Astrocyte (in vitro differentiated cells and primary cell): ENCODE measurements around the gene SSH2. TPM values are rescaled to one million over a fixed set of nuclear protein-coding genes. Genes with fewer than 3 reads are reported as not detected.
A peak's percentile ranks its signal among the peaks of the same experiment; 100 is the strongest.

Experiments
- DNase-seq: peaks from one replicate; pipeline ENCODE4 v3.0.0-alpha.2; 2010; ENCODE audit warnings: low read depth
- FAIRE-seq: peaks from 2 replicates; lab custom pipeline; 2011; peaks lifted over from hg19 to GRCh38; lab: Jason Lieb, UNC
- H2AFZ ChIP-seq: 2 replicates; pipeline ENCODE4 v1.6.0; 2012; ENCODE audit warnings: low read depth, low read length, inconsistent platforms
- H3K27ac ChIP-seq: 2 replicates; pipeline ENCODE4 v1.5.1; 2011; ENCODE audit warnings: low read depth, low read length, inconsistent platforms
- H3K27me3 ChIP-seq: 2 replicates; pipeline ENCODE4 v1.6.0; 2011; ENCODE audit warnings: low read length, inconsistent platforms; ENCODE audit not compliant: insufficient read depth
- H3K36me3 ChIP-seq: 2 replicates; pipeline ENCODE4 v1.5.1; 2011; ENCODE audit warnings: low read length, inconsistent platforms; ENCODE audit not compliant: insufficient read depth
- H3K4me1 ChIP-seq: 2 replicates; pipeline ENCODE4 v1.5.1; 2011; ENCODE audit warnings: low read length, inconsistent platforms; ENCODE audit not compliant: insufficient read depth
- H3K4me2 ChIP-seq: 2 replicates; pipeline ENCODE4 v1.6.0; 2012; ENCODE audit warnings: low read length, inconsistent platforms
- H3K4me3 ChIP-seq: 2 replicates; pipeline ENCODE4 v1.5.1; 2011; ENCODE audit warnings: low read depth, mild to moderate bottlenecking, low read length, inconsistent platforms; ENCODE audit not compliant: insufficient read depth
- H3K79me2 ChIP-seq: 2 replicates; pipeline ENCODE4 v1.6.0; 2012; ENCODE audit warnings: mild to moderate bottlenecking, low read length, inconsistent platforms; ENCODE audit not compliant: insufficient read depth
- H3K9ac ChIP-seq: 2 replicates; pipeline ENCODE4 v1.6.0; 2012; ENCODE audit warnings: mild to moderate bottlenecking, low read length, inconsistent platforms
- H3K9me3 ChIP-seq: 2 replicates; pipeline ENCODE4 v1.5.1; 2012; ENCODE audit warnings: low read depth, mild to moderate bottlenecking, low read length, inconsistent platforms; ENCODE audit not compliant: insufficient read depth
- H4K20me1 ChIP-seq: 2 replicates; pipeline ENCODE4 v1.6.0; 2012; ENCODE audit warnings: low read length, inconsistent platforms; ENCODE audit not compliant: insufficient read depth
- H3K27ac Mint-ChIP-seq: one replicate; pipeline ENCODE4 v1.8.0; 2021; ENCODE audit warnings: mild to moderate bottlenecking, mixed read lengths; ENCODE audit not compliant: unreplicated experiment
- H3K27me3 Mint-ChIP-seq: one replicate; pipeline ENCODE4 v1.8.0; 2021; ENCODE audit warnings: low read depth, mixed read lengths; ENCODE audit not compliant: unreplicated experiment
- H3K36me3 Mint-ChIP-seq: one replicate; pipeline ENCODE4 v1.8.0; 2021; ENCODE audit warnings: low read depth, mixed read lengths; ENCODE audit not compliant: unreplicated experiment
- H3K4me1 Mint-ChIP-seq: one replicate; pipeline ENCODE4 v1.8.0; 2021; ENCODE audit warnings: low read depth, mixed read lengths; ENCODE audit not compliant: unreplicated experiment
- H3K4me3 Mint-ChIP-seq: one replicate; pipeline ENCODE4 v1.8.0; 2021; ENCODE audit warnings: mild to moderate bottlenecking, moderate library complexity, mixed read lengths; ENCODE audit not compliant: unreplicated experiment
- H3K9me3 Mint-ChIP-seq: one replicate; pipeline ENCODE4 v1.8.0; 2021; ENCODE audit warnings: mild to moderate bottlenecking, mixed read lengths; ENCODE audit not compliant: unreplicated experiment
- CTCF ChIP-seq: IDR thresholded peaks from 2 replicates; pipeline ENCODE4 v1.5.1; 2011; ENCODE audit warnings: low read depth, mild to moderate bottlenecking, inconsistent platforms, low read length, moderate library complexity; ENCODE audit not compliant: insufficient read depth
- EZH2 ChIP-seq: IDR thresholded peaks from 2 replicates; pipeline ENCODE4 v1.6.1; 2012; ENCODE audit warnings: mild to moderate bottlenecking, low read length, inconsistent platforms; ENCODE audit not compliant: insufficient read depth
- total RNA-seq: library from RNA; stranded (reverse); gene quantifications from 2 replicates; pipeline ENCODE4 v1.2.1, GENCODE V29; 2021

Gene SSH2
- total RNA-seq, 1 donor from 2014 or later, result 31.1 TPM

DNA sequence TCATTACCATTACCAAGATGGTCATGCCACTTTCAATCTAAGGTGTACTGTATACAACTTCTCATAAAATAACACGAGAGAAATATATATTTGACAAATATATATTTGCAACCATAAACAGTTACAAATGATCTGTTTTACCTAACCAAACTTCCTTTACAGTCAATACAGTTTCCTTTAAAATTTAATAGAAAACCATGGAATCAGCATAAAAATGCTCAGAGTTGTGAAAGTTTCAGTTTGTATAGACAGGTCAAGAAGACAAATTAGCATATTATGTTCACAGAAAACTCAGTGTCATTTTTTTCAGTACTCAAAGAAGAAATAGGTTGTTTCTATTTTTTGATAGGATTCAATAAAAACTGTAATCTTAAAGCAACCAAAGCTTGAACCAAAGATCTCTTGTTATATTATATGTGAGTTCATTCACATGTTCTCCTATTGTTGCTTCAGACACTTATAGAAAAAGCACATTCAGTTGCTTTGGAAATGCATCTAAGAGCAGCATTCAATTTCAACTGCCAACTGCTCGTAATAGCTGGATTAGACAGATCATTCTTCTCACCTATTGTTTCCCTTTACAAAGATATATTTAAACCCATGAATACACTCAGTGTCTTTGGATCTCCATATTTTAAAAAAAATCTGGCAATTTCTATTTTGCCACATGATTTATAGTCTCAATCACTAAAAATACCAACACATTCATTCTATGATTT, 15.1 kb downstream of the SSH2 start:
- Histone ChIP-seq H3K9me3 (no peaks in the 10 kb centered on the region), H3K79me2 (peaks cover 58% of the 10 kb centered on the region), H3K9ac (no peak overlapping the region), H3K36me3 (no peaks in the 10 kb centered on the region), H3K27me3 (no peaks in the 10 kb centered on the region), H3K4me3 (no peak overlapping the region), H4K20me1 (peaks cover 7% of the 10 kb centered on the region), H2AFZ (no peak overlapping the region), H3K4me2 (no peak overlapping the region), H3K4me1 (peaks cover 9% of the 10 kb centered on the region), H3K27ac (no peak overlapping the region)
- FAIRE-seq, result no peak
- no peaks in the 10 kb centered on the region for H3K27me3 Mint-ChIP-seq
- H3K4me3 Mint-ChIP-seq, result no peak overlapping the region
- no peaks in the 10 kb centered on the region for H3K9me3 Mint-ChIP-seq
- no peak overlapping the region for H3K27ac Mint-ChIP-seq
- TF ChIP-seq CTCF (no peak), EZH2 (no peak)
- H3K36me3 Mint-ChIP-seq, result no peaks in the 10 kb centered on the region
- DNase-seq, result no peak
- peaks cover 16% of the 10 kb centered on the region for H3K4me1 Mint-ChIP-seq

GRCh38 chr17:29911641-29912177, 18.3 kb downstream of the SSH2 start:
- H3K4me3 Mint-ChIP-seq, result no peak overlapping the region
- no peaks in the 10 kb centered on the region for H3K27me3 Mint-ChIP-seq
- FAIRE-seq, result no peak
- Histone ChIP-seq H3K27me3 (no peaks in the 10 kb centered on the region), H3K4me3 (no peak overlapping the region), H3K4me1 (no peaks in the 10 kb centered on the region), H3K9me3 (no peaks in the 10 kb centered on the region), H2AFZ (no peak overlapping the region), H3K36me3 (no peaks in the 10 kb centered on the region), H3K27ac (no peak overlapping the region), H3K79me2 (peaks cover 68% of the 10 kb centered on the region), H3K4me2 (no peak overlapping the region), H4K20me1 (peaks cover 16% of the 10 kb centered on the region), H3K9ac (no peak overlapping the region)
- H3K9me3 Mint-ChIP-seq, result no peaks in the 10 kb centered on the region
- peak; percentile 5 for DNase-seq
- peaks cover 7% of the 10 kb centered on the region for H3K4me1 Mint-ChIP-seq
- TF ChIP-seq CTCF (no peak), EZH2 (no peak)
- H3K27ac Mint-ChIP-seq, result no peak overlapping the region
- H3K36me3 Mint-ChIP-seq, result no peaks in the 10 kb centered on the region
